Endodermal cell (in vitro differentiated cells): ENCODE results near the gene RRP9. TPM values are rescaled to one million over a fixed set of nuclear protein-coding genes. Genes with fewer than 3 reads are reported as not detected.

Experiments
- DNase-seq: peaks from one replicate; pipeline ENCODE4 v3.0.0-alpha.2; 2017
- H3K27ac ChIP-seq: 2 replicates; pipeline ENCODE4 v1.5.1; 2013; ENCODE audit warnings: mild to moderate bottlenecking, low read depth, low read length, moderate library complexity
- H3K27me3 ChIP-seq: 2 replicates; pipeline ENCODE4 v1.6.1; 2013; ENCODE audit warnings: mild to moderate bottlenecking, low read length, moderate library complexity; ENCODE audit not compliant: insufficient read depth, control insufficient read depth, poor library complexity, severe bottlenecking
- H3K36me3 ChIP-seq: 2 replicates; pipeline ENCODE4 v1.7.0; 2013; ENCODE audit warnings: mild to moderate bottlenecking, low read length, moderate library complexity; ENCODE audit not compliant: control insufficient read depth, insufficient read depth
- H3K4me1 ChIP-seq: one replicate; pipeline ENCODE4 v1.7.0; 2013; ENCODE audit warnings: low read length; ENCODE audit not compliant: control insufficient read depth, insufficient read depth
- H3K4me3 ChIP-seq: 2 replicates; pipeline ENCODE4 v1.5.1; 2013; ENCODE audit warnings: mild to moderate bottlenecking, low read length, moderate library complexity
- H3K9ac ChIP-seq: 2 replicates; pipeline ENCODE4 v1.6.1; 2013; ENCODE audit warnings: mild to moderate bottlenecking, low read length, moderate library complexity; ENCODE audit not compliant: poor library complexity, severe bottlenecking; ENCODE audit errors: extremely low read depth
- H3K9me3 ChIP-seq: 2 replicates; pipeline ENCODE4 v1.6.1; 2013; ENCODE audit warnings: mild to moderate bottlenecking, low read length, moderate library complexity; ENCODE audit not compliant: control insufficient read depth
- H3K27ac Mint-ChIP-seq: 2 replicates; pipeline ENCODE4 v1.8.0; 2020; ENCODE audit warnings: mixed read lengths
- H3K27me3 Mint-ChIP-seq: 2 replicates; pipeline ENCODE4 v1.8.0; 2021; ENCODE audit warnings: mild to moderate bottlenecking, mixed read lengths; ENCODE audit not compliant: insufficient read depth
- H3K36me3 Mint-ChIP-seq: 2 replicates; pipeline ENCODE4 v1.8.0; 2020; ENCODE audit warnings: low read depth, mixed read lengths
- H3K4me1 Mint-ChIP-seq: 2 replicates; pipeline ENCODE4 v1.8.0; 2020; ENCODE audit warnings: mixed read lengths
- H3K4me3 Mint-ChIP-seq: 2 replicates; pipeline ENCODE4 v1.8.0; 2020; ENCODE audit warnings: mild to moderate bottlenecking, moderate library complexity, mixed read lengths
- H3K9me3 Mint-ChIP-seq: 2 replicates; pipeline ENCODE4 v1.8.0; 2020; ENCODE audit warnings: mild to moderate bottlenecking, mixed read lengths
- CTCF ChIP-seq: fragments of 200-600 bp; sonication (generic); conservative IDR thresholded peaks from 2 replicates; pipeline ENCODE4 v1.5.0; 2021; ENCODE audit warnings: antibody characterized with exemption, mild to moderate bottlenecking
- WGBS, 2 experiments: methylation state at CpG; one replicate each; pipeline versions ENCODE4 v1.1.5 to v1.1.7; 2013; ENCODE audit warnings: missing lambda C conversion rate in 2 of 2, mixed read lengths in 1 of 2; ENCODE audit not compliant: insufficient coverage in 1 of 2, insufficient read length in 1 of 2; 5-methylcytosine and 5-hydroxymethylcytosine counted together
- total RNA-seq, 2 donors: library from RNA; stranded (reverse); fragmentation: NEBNext Ultra II Directional in 1 of 2; extraction: Animal tissue kit (Norgen Biotek cat#: 25700) in 1 of 2; gene quantifications; 2 replicates in 1 of 2; 3 replicates in 1 of 2; pipeline ENCODE4 v1.2.1, GENCODE V29; 2021

RRP9 gene
- total RNA-seq, 2 donors from 2014 or later: 38.6 to 89.3 TPM

GRCh38 chr3:51984269-51984647 lies 42.6 kb upstream of the RRP9 start:
- no peaks in the 10 kb centered on the region for H3K27me3 Mint-ChIP-seq
- peak overlapping the region; percentile 97 for H3K27ac Mint-ChIP-seq
- peak overlapping the region; percentile 88 for H3K4me3 ChIP-seq
- no peak overlapping the region for H3K9ac ChIP-seq
- H3K4me1 ChIP-seq: peaks cover 8% of the 10 kb centered on the region
- no peak overlapping the region for H3K27ac ChIP-seq
- peak overlapping the region; percentile 69 for H3K4me3 Mint-ChIP-seq
- H3K9me3 Mint-ChIP-seq: no peaks in the 10 kb centered on the region
- peaks cover 8% of the 10 kb centered on the region for H3K4me1 Mint-ChIP-seq
- no peaks in the 10 kb centered on the region for H3K36me3 ChIP-seq
- peaks cover 2% of the 10 kb centered on the region for H3K36me3 Mint-ChIP-seq
- no peaks in the 10 kb centered on the region for H3K9me3 ChIP-seq
- no peaks in the 10 kb centered on the region for H3K27me3 ChIP-seq
- no peak for TF ChIP-seq CTCF
- DNase-seq: no peak

- Mint-ChIP-seq H3K9me3 (no peaks in the 10 kb centered on the region), H3K4me1 (peaks cover 8% of the 10 kb centered on the region), H3K4me3 (peak overlapping the region; percentile 69), H3K27me3 (no peaks in the 10 kb centered on the region), H3K36me3 (peaks cover 5% of the 10 kb centered on the region), H3K27ac (peak overlapping the region; percentile 97)
- H3K27me3 ChIP-seq: no peaks in the 10 kb centered on the region
- WGBS, 2 experiments: 78 to 79% methylated on average over 9 to 22 of the region's 22 CpGs
- H3K4me1 ChIP-seq: peaks cover 8% of the 10 kb centered on the region
- peak overlapping the region; percentile 88 for H3K4me3 ChIP-seq
- H3K36me3 ChIP-seq: no peaks in the 10 kb centered on the region
- TF ChIP-seq CTCF: no peak
- DNase-seq: no peak
- peak overlapping the region; percentile 76 for H3K9ac ChIP-seq
- H3K27ac ChIP-seq: peak overlapping the region; percentile 10
- no peaks in the 10 kb centered on the region for H3K9me3 ChIP-seq
Observed at GRCh38 chr3:51983578-51984268, 42.0 kb upstream of the RRP9 start.

GRCh38 chr3:51982838-51983577 lies 41.3 kb upstream of the RRP9 start, which contains the start of gene ACY1:
Gene ACY1 (plus strand): TSS chr3:51983535. CDS start chr3:51984065, 530 bp downstream.
- Histone ChIP-seq H3K27ac (peak within 1 kb of the TSS; percentile 10), H3K36me3 (no peaks in the 10 kb centered on the region), H3K4me1 (peaks cover 8% of the 10 kb centered on the region), H3K4me3 (peak within 1 kb of the TSS; percentile 88), H3K9ac (peak within 1 kb of the TSS; percentile 76), H3K27me3 (no peaks in the 10 kb centered on the region), H3K9me3 (no peaks in the 10 kb centered on the region)
- H3K27me3 Mint-ChIP-seq: no peaks in the 10 kb centered on the region
- H3K9me3 Mint-ChIP-seq: no peaks in the 10 kb centered on the region
- peak; percentile 55 for TF ChIP-seq CTCF
- WGBS, 2 experiments: 1 to 2% methylated on average over 25 to 68 of the region's 68 CpGs
- H3K27ac Mint-ChIP-seq: peak within 1 kb of the TSS; percentile 97
- H3K4me3 Mint-ChIP-seq: peak within 1 kb of the TSS; percentile 69
- peaks cover 5% of the 10 kb centered on the region for H3K36me3 Mint-ChIP-seq
- DNase-seq: peak; percentile 95
- peaks cover 8% of the 10 kb centered on the region for H3K4me1 Mint-ChIP-seq
